Stimulated activated CD8-positive, alpha-beta memory T cell treated with anti-CD3 and anti-CD28 coated beads, Interleukin-15, amount 100 ng/mL, for 24 hours (primary cell): Measurements from ENCODE around the gene MED13L.
"Not testable (repeated sequence)": the region's sequence is repeated elsewhere in the genome, so short reads cannot be mapped to it uniquely, and the experiment has no call there.

ENCODE experiments used
- DNase-seq: peaks from one replicate; pipeline ENCODE4 v3.0.0-alpha.2; 2020; ENCODE audit warnings: low read depth

Gene MED13L

GRCh38 chr12:116150452-116150851 lies 127.0 kb downstream of the MED13L start:
- no peak for DNase-seq

- DNase-seq, result no peak
Observed at GRCh38 chr12:116150001-116150400, 127.5 kb downstream of the MED13L start.

GRCh38 chr12:116148844-116149243 lies 128.6 kb downstream of the MED13L start:
- DNase-seq, result no peak

GRCh38 chr12:116146386-116146785 lies 131.1 kb downstream of the MED13L start:
- DNase-seq, result no peak

- DNase-seq, result no peak
Observed at GRCh38 chr12:116145451-116145850, 132.0 kb downstream of the MED13L start.

- no peak for DNase-seq
Observed at GRCh38 chr12:116144384-116144783, 133.1 kb downstream of the MED13L start.

- DNase-seq, result no peak
Observed at GRCh38 chr12:116143909-116144308, 133.6 kb downstream of the MED13L start.

- no peak for DNase-seq
Observed at GRCh38 chr12:116142936-116143898, 134.3 kb downstream of the MED13L start.

GRCh38 chr12:116141833-116142162 lies 135.7 kb downstream of the MED13L start:
- DNase-seq, result no peak

- DNase-seq, result no peak
Observed at GRCh38 chr12:116141110-116141832, 136.2 kb downstream of the MED13L start.

GRCh38 chr12:116140529-116140928 lies 137.0 kb downstream of the MED13L start:
- DNase-seq, result no peak

- DNase-seq, result no peak
Observed at GRCh38 chr12:116138781-116139180, 138.7 kb downstream of the MED13L start.

GRCh38 chr12:116138364-116138763 lies 139.1 kb downstream of the MED13L start:
- no peak for DNase-seq

- DNase-seq, result no peak
Observed at GRCh38 chr12:116137318-116137717, 140.2 kb downstream of the MED13L start.

- no peak for DNase-seq
Observed at GRCh38 chr12:116136340-116136739, 141.2 kb downstream of the MED13L start.

GRCh38 chr12:116135209-116135930 lies 142.1 kb downstream of the MED13L start:
- no peak for DNase-seq

GRCh38 chr12:116133636-116134214 lies 143.8 kb downstream of the MED13L start:
- no peak for DNase-seq

GRCh38 chr12:116133149-116133548 lies 144.3 kb downstream of the MED13L start:
- no peak for DNase-seq

- DNase-seq, result not testable (repeated sequence)
Observed at GRCh38 chr12:116131987-116132386, 145.5 kb downstream of the MED13L start.

GRCh38 chr12:116131176-116131575 lies 146.3 kb downstream of the MED13L start:
- DNase-seq, result no peak

GRCh38 chr12:116130431-116130830 lies 147.1 kb downstream of the MED13L start:
- DNase-seq, result no peak

GRCh38 chr12:116128779-116129178 lies 148.7 kb downstream of the MED13L start:
- no peak for DNase-seq
